Posterior vena cava (tissue), 2 donors: ENCODE measurements around the gene FAM168B. TPM values are rescaled to one million over a fixed set of nuclear protein-coding genes. Genes with fewer than 3 reads are reported as not detected.
"Not testable (repeated sequence)": the region's sequence is repeated elsewhere in the genome, so short reads cannot be mapped to it uniquely, and the experiment has no call there.

Source experiments
- DNase-seq: peaks from one replicate; pipeline ENCODE4 v3.0.0-alpha.2; 2020; ENCODE audit warnings: low spot score
- intact Hi-C, 2 donors: fragments of 100-400 bp; cut with DNase I; formaldehyde crosslinking; loops; one replicate each; pipeline versions ENCODE4 v1.14.1 to v1.14.2; 2022 to 2023
- long read RNA-seq, 2 donors: library from polyadenylated mRNA; unstranded; transcript quantifications; one replicate each; pipeline ENCODE4 v2.0.0, GENCODE V29; 2020 to 2021
- total RNA-seq, 2 donors: library from RNA; stranded (reverse); fragmentation: NEBNext Ultra II Directional; extraction: Animal tissue kit (Norgen Biotek cat#: 25700); gene quantifications; one replicate each; pipeline ENCODE4 v1.2.1, GENCODE V29; 2021
- donor health status: DM: yes; HTN: yes; CAD: no.
- donor health status: DM: yes; HTN: yes; CAD: no.

The FAM168B gene, protein sequence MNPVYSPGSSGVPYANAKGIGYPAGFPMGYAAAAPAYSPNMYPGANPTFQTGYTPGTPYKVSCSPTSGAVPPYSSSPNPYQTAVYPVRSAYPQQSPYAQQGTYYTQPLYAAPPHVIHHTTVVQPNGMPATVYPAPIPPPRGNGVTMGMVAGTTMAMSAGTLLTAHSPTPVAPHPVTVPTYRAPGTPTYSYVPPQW
- total RNA-seq = 100 to 1,000 TPM in 1 of 2 donors, 10 to 100 TPM in 1; 87.4 to 104 TPM
- long read RNA-seq, donor 1, partial matches to known transcripts = 2 of 30 reads
- long read RNA-seq, donor 1, other reads (novel, unspliced or antisense) = 25 of 30 reads
- long read RNA-seq, donor 2, partial matches to known transcripts = 2 of 65 reads
- long read RNA-seq, donor 2, other reads (novel, unspliced or antisense) = 63 of 65 reads

DNA sequence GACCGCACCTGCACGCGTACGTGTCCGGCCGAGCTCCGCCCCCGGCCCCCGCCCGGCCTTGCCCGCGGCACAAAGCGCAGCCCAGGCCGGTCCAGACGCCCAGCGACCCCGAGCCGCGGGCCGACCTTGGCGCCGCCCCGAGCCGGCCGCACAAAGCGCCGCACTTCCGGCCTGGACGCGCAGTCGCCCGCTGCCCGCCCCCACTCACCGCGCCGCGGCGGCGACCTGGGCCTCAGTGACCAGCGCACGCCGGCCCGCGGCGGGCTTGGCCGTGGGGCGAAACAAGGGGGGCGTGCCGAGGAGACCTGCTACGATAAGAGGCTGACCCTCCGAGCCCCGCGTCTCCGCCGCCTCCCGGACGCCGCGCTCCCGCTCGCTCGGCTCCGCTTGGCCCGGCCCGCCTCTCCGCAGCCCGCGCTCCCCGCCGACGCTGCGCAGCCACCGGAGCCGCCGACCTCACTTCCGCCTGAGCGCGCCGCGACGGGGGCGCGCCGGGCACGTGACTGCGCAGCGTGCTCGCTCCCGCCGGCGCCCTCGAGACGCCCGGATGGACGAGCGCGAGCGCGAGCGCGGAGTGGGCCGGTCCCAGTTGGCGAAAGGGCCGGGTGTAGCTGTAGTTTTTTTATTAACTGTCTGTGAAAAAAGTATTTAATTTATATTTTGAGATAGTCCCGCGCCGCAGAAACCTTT lies at the start of gene FAM168B:
FAM168B (minus strand) TSS at position 455 of the 690 bp plus-strand sequence. CDS start 10,814 bp downstream, outside the sequence.
- DNase-seq = peak; percentile 96
- intact Hi-C loops = no loop called here

DNA sequence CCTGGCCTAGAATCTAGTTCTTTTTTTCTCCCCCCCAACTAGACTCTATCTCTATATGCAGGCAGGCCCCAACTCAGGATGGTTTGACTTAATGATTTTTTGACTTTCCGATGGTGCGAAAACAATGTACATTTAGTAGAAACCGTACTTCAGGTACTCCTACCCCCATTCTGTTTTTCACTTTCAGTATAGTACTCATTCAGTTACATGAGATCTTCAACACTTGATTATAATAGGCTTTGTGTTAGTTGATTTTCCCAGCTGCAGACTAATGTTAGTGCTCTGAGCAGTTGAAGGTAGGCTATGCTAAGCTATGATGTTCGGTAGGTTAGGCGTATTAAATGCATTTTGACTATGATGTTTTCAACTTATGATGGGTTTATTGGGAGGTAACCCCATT lies 49.6 kb upstream of the FAM168B start:
- intact Hi-C loops = no loop called here
- no peak for DNase-seq

DNA sequence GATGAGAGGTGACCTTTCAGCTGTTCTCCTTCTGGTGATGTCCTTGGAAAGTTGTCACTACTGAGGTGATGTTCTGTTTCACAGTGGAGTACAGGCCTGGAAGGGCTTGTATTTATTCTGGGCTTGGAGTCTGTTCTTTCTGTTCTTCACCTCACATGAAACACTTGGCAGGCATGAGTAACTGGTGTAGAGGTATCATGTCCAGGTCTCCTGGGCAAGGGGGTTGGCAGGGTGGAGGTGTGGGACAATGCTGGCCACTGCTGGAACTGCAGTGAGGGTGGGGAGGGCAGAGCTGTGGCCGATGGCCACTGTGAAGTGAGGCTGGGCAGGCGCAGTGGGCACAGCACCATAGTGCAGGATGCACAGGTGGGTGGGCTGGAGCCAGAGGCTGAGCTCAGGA lies 47.3 kb upstream of the FAM168B start:
- DNase-seq = no peak
- intact Hi-C loops = no loop called here

DNA sequence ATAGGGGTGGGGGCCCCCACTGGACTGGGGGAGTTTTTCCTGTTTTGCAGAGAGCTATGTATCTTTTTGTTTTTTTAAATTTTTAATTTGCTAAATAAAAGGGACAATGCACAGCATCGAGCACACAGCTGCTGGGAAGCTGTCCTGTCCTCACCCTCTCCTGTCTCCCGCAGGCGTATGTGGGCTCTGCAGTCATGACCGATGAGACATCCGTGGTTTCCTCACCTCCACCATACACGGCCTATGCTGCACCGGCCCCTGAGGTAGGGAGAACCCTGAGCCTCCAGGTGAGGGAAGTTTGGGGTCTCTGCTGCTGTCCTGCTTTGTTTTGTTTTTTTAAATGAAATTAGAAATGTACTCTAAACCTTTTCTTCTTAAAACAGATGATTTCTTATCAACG lies 39.5 kb upstream of the FAM168B start:
- intact Hi-C loops = no loop called here
- no peak for DNase-seq

DNA sequence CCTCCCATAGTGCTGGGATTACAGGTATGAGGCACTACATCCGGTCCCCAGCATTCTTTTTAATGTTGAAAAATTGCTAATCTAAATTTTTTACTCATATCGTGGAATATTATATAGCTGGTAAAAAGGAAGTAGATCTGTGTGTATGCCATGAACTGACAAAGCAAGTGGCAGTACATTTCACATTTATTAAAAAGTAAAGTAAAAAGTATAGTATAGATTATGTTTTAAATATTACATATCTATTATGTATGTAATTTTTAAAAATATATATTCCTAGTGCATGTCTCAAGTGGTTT lies 37.0 kb upstream of the FAM168B start:
- intact Hi-C loops = no loop called here
- DNase-seq = no peak

DNA sequence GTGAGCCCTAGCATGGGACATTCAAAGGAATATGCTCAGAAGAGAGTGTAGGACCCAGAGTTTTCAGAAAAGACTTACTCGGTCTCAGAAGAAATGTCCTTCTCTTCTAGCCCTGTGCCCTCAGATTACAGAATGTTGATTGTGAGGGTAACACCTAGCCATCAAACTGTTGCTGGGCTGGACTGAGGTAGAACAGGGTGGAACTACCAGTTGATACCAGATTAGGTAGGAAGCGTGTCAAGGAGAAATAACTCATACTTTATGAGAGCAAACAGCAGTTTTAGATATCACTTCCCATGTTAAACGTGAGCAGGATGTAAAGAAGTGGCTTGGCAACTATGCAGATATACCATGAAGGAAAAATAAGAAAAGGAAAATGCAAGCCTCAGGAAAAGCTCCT lies 34.7 kb upstream of the FAM168B start:
- no peak for DNase-seq
- intact Hi-C loops = no loop called here

DNA sequence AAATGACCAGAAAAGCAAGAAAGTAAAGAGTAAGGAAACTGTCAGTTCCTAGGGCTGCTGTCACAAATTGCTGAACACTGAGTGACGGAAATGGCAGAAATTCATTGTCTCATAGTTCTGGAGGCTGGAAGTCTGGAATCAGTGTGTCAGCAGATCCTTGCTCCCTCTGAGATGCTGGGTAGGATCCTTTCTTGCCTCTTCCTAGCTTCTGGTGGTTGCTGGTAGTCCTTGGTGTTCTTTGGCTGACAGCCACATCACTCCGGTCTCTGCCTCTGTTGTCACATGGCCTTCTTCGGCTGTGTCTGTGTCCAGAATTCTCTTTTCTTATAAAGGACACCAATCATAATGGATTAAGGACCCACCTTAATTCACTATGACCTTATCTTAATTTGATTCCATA lies 33.8 kb upstream of the FAM168B start:
- intact Hi-C loops = no loop called here
- no peak for DNase-seq

DNA sequence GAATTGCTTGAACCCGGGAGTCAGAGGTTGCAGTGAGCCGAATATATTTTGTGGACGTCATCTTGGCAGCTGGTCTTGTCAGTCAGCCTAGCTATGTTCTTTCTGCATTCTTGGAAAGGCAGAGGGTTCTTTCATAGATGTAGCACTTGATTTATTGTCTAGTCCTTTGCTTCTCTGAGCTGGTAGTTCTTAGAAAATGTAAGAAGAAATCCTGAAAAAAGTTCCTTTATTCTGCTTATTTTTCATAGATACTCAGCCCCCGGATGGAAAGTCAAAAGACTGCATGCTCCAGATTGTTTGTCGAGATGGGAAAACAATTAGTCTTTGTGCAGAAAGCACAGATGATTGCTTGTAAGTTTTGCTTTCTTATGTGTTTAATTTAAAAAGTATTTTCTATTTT lies 33.2 kb upstream of the FAM168B start:
- intact Hi-C loops = no loop called here
- no peak for DNase-seq

DNA sequence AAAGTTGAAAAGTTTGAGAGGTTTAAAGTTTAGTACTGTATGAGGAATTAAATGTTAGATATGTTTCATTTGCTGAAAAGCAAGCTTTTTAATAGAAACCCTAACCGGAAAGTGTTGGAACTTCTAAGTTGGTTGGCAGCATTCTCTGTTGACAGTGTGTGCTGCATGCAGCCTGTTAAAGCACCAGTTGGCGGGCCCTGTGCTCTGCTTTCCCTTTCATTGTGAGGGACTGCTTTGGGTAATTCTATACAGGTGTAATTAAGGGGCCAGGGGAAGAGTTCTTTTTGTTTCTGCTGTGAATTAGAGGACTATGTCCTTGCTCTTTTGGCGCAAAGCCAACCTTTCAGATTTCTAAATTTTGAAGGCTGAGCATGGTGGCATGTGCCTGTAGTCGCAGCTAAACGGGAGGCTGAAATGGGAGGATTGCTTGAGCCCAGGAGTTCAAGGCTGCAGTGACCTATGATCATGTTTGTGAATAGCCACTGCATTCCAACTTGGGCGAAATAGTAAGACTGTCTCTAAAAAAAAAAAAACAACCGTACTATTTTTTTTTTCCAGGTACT lies 32.0 kb upstream of the FAM168B start:
- intact Hi-C loops = no loop called here
- no peak for DNase-seq

DNA sequence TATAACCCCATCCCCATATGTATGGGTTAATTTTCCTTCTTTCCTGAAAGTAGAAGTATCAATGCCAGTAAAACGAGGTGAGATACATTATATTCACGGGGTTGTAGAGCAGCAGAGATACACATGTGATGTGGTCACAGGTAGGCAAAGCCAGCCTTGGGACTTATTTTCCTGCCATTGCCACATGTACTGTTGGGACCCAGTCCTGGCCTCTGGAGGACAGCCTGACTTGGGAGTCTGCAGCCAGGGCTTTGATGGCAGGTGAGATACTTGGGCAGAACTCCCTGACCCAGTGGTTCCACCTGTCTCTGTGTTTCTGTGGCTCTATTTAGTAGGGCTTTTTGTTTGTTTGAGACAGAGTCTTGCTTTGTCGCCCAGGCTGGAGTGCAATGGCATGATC lies 29.9 kb upstream of the FAM168B start:
- no peak for DNase-seq
- intact Hi-C loops = no loop called here

DNA sequence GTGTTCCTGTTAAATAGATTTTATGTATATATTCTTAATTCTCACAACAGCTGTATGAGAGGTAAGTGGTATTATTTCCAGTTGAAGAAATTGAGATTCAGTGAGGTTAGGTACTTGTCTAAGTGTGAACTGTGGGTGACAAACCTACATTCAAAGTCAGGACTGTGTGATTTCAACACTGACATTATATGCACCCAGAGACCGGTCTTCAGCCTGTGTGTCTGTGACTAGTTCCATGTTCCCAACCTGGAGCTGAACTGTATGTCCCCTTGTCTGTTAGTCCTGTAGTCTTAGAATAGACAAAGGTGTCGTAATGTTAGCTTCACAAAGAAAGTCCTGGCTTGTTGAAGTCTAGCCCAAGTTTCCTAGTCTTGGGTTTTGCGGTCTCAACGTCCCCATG lies 29.2 kb upstream of the FAM168B start:
- DNase-seq = no peak
- intact Hi-C loops = no loop called here

DNA sequence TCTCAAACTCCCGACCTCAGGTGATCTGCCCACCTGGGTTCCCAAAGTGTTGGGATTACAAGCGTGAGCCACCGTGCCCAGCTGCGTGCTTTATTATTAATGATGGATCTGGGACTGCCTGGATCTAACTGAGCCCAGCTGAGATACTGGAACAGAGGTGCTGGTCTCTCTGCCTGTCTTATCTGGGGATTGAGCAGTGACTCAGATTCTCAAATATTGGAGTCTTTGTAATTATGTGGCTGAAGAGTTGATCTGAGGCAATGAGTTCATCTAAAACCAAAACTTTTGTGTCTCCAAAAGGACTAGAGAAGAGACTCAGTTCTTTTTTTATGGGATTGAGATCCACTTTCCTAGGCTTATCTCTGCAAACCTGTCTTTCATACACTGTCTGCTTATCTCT lies 28.2 kb upstream of the FAM168B start:
- intact Hi-C loops = no loop called here
- DNase-seq = no peak

DNA sequence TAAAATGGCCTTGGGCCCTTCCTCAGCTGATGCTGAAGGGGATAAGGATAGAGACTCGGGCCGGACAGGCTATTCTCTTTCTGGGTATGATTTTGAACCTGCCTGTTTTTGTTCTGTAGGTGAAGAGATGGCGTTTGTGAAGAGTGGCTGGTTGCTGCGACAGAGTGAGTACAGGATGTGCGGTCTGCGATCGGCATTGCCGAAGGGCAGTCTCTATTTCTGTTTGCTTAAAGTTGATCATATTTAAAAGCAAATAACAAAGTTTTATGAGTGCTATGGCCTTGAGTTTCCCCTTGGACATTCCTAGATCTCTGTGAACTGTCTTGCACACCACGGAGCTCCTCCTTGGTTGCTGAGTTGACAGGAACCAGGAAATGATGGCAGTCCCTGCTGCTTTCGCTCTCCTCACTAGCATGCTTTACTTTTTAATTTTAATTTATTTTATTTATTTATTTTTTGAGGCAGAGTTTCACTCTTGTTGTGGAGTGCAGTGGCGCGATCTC lies 27.6 kb upstream of the FAM168B start:
- no peak for DNase-seq
- intact Hi-C loops = no loop called here

DNA sequence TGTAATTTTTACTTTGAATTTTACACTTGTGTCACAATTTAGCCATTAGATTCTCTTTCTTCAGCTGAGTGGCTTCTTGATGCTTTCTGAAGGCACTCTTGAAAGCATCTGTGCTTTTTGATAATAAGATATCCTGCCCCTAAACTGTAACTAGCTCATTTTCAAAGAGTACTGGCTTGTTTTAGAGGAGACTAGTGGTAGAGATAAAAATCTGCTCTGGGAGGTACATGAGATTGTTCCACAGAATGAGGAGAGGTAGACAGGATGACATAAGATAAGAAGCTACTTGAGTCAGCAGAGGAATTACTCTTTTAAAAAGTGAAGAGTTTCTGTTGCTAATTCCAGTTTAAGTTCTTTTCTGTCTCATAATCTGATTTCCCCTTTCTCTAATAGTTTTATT lies 22.5 kb upstream of the FAM168B start:
- intact Hi-C loops = no loop called here
- DNase-seq = no peak

DNA sequence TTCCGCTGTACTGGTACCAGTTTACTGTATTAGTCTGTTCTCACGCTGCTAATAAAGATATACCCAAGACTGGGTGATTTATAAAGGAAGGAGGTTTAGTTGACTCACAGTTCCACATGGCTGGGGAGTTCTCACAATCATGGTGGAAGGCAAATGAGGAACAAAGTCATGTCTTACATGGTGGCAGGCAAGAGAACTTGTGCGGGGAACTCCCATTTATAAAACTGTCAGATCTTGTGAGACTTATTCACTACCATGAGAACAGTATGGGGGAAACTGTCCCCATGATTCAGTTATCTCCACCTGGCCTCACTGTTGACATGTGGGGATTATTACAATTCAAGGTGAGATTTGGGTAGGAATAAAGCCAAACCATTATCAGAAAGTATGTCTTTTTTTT lies 21.7 kb upstream of the FAM168B start:
- intact Hi-C loops = not testable (repeated sequence)

DNA sequence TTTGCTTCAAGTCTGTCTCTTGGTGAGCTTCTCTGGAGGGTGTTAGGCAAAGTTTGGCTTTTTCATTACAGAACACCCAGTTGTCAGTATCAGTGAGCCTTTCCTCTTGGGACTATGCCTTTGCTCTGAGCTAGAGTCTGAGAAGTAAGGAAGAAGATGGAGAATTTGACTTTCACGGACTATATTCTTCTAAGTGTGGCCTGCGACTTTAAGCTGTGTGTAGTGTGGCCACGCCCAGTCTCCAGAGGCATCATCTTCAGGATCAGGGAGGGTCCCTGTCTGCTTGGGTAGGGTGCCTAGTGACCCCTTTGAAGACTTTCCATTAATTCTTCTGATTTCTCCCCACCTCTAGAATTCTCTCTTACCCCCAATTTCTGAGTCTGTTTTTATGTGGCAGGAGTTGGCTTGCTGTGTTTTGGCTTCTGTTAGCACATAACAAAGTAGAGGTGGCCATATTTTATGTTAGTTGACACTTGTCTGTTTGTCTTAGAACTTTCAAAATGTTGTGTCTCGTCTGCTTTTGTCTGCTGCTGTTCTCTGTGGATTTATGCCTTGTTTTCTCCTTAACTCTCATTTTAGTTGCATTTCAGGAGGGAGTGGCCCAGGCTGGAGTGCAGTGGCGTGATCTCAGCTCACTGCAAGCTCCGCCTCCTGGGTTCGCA lies 20.4 kb upstream of the FAM168B start:
- no peak for DNase-seq
- intact Hi-C loops = no loop called here

More for the DNA sequence above, 21.7 kb upstream of the FAM168B start:
- not testable (repeated sequence) for DNase-seq

DNA sequence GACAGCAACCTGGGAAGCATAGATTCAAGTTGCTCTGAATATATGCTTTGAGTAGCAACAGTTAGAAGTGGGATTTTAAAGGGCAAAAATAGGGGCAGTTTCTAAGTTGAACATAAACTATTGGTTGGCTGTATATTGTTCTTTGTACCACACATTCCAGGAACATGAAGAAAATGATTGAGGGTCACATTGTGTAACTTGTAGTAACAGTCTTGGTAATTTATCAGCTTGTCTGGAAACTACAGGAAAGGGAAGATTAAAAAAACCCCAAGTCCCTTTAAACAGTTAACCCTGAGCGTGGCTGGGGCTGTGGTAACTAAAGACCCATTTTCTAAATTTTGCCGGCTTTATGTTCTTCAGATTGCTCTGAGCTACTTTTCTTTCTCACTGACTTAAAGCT lies 19.3 kb upstream of the FAM168B start:
- intact Hi-C loops = no loop called here

DNA sequence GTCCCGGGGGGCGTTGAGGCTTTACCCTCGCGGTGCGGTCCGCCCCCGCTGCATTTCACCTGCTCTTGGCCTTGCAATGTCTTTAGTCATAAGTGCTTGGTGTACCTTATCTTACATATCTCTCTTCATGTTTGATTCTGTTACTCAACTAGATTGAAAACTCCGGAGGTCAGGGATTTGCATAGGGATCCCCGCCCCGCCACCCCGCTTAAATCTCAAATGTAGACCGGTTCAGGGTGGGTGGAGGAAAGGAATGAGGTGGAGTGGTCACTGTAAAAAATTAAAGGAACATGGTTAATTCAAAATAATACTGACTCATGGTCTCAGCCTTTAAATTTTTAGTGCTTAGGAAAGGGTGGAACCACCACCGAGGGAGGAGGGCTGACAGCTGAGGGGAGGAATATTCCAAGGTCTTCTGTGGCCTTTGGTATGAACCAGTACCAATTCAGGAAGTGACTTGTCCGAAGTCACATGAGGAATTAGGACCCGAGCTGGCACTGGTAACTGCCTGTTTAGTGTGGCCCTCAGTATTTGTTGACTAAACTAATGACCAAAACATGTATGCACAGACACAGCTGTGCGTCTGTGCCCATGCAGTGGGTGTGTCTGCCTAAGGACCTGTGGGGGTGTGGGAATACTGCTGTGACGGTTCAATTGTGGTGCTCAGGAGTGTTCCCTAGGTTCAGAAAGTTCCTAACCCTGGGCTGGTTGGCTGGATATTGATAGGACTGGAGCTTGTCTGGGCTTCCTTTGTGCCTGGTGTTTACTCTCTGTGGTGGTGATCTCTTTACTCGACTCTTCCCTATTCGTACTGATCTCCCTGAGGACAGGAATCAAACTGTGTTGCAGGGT lies 12.9 kb upstream of the FAM168B start:
- DNase-seq = no peak
- intact Hi-C loops = no loop called here

More for the DNA sequence above, 19.3 kb upstream of the FAM168B start:
- no peak for DNase-seq
